ENCODE measurements around the gene FOXD1.

GRCh38 chr5:73444499-73445438 is 3.8 kb downstream of the FOXD1 start:
- TF ChIP-seq EP300 (conservative IDR thresholded peaks at IDR 0.05; ENCODE audit: poor library complexity, severe bottlenecking) = no peak
- TF ChIP-seq CTCF (IDR thresholded peaks at IDR 0.05; ENCODE audit: poor library complexity, severe bottlenecking) = no peak
- peak; percentile 36 for TF ChIP-seq POLR2AphosphoS5 (IDR thresholded peaks at IDR 0.05)
- no peak for TF ChIP-seq REST (IDR thresholded peaks at IDR 0.05; ENCODE audit: borderline replicate concordance)
- TF ChIP-seq SMC3 (conservative IDR thresholded peaks at IDR 0.05; ENCODE audit: poor library complexity) = no peak
- TF ChIP-seq EZH2 (IDR thresholded peaks at IDR 0.05; ENCODE audit: borderline replicate concordance, insufficient read depth, low read length, poor library complexity, severe bottlenecking) = no peak
- TF ChIP-seq RAD21 (conservative IDR thresholded peaks at IDR 0.05) = no peak
- no peak for TF ChIP-seq MXI1 (conservative IDR thresholded peaks at IDR 0.05; ENCODE audit: poor library complexity, severe bottlenecking)

All from neural cell (in vitro differentiated cells).